Measurements from ENCODE around the gene CSF2.

The CSF2 gene

DNA sequence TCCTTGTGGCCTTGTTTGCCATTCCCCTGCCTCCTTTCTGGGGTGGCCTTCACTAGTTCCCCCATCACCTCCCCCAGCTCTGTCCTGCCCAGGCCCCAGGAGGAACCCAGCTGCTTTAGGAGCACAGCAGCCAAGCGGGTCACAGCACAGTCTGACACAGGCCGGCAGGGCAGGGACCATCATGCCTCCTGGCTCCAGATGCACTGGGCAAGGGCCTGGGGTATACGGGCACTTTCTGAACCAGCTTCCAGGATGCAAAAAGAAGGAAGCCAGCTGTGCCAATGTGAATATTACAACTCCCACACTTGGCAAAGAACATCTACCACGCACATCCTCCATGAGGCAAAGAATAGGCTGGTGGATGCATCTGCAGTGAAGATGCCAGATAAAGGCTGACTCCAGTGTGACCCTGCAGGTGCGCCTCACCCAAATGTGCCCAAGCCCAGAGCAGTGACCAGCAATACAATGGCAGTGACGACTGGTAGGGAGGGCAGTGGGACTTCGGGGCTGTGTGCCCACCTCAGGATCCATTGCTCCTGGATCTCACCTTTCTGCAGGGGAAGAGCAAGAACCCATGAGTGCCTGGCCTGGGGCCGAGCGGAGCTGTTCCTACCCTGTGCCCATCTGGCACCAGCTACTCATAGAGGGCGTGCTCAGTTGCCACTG, 19.4 kb upstream of the CSF2 start:
- DNase-seq (ENCODE audit: low read depth) = no peak
- TF ChIP-seq, protein P1, sequence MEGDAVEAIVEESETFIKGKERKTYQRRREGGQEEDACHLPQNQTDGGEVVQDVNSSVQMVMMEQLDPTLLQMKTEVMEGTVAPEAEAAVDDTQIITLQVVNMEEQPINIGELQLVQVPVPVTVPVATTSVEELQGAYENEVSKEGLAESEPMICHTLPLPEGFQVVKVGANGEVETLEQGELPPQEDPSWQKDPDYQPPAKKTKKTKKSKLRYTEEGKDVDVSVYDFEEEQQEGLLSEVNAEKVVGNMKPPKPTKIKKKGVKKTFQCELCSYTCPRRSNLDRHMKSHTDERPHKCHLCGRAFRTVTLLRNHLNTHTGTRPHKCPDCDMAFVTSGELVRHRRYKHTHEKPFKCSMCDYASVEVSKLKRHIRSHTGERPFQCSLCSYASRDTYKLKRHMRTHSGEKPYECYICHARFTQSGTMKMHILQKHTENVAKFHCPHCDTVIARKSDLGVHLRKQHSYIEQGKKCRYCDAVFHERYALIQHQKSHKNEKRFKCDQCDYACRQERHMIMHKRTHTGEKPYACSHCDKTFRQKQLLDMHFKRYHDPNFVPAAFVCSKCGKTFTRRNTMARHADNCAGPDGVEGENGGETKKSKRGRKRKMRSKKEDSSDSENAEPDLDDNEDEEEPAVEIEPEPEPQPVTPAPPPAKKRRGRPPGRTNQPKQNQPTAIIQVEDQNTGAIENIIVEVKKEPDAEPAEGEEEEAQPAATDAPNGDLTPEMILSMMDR (conservative IDR thresholded peaks at IDR 0.05; ENCODE audit: low read depth, low read length) = no peak
- no peak overlapping the region for H3K4me3 ChIP-seq (ENCODE audit: low read length)

DNA sequence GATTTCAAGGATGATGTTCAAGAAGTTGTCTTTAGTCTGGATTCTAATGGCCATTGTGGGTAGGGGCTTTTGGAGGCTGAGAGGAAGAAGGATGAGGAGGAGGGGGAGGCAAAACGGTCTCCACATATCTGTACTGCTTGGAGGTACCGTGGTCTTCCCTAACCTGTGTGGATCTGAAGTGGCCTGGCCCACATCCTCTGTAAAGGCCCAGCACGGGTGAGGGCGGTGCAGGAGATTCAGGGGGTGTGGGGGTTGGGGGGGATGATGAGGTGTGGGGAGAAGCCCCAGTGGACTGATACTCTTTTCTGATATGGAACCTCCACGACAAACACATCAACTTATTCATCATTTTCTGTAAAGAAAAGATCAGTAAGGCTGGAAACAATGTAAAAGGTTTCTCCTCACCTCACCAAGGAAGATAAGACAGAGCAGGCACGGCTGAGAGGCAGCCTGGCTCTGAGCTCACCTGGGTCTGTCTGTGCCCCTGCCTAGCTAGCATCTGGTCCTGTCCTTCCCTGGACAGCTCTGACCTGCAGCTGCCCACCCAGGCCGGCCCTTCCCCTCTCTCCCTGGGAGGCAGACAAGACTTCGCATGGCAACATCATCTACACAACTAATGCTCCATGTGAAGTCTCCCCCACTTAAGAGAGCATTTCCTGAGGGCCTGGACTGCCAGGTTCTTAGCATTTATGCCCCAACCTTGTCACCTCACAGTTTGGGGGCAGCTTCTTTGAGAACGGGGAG, 18.7 kb upstream of the CSF2 start:
- DNase-seq (ENCODE audit: low read depth) = no peak
- TF ChIP-seq, protein P1 (conservative IDR thresholded peaks at IDR 0.05; ENCODE audit: low read depth, low read length) = no peak
- no peak overlapping the region for H3K4me3 ChIP-seq (ENCODE audit: low read length)

DNA sequence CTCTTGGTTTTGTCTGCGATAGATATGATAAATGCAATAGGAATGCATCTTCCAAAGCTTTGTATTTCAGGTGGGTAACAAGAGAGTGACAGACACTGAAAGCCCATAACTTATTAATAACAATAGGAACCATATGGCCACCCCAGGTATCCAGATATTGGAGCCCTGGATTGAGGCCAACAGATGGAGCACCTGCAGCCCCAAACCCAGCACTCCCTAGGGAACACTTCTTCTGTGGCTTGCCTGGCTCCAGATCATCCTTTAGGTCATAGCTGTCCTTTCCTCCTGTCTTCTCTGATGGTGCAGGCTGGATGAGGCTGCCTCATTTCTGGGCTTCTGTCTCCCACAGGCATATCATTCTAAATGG, 18.2 kb upstream of the CSF2 start:
- TF ChIP-seq, protein P1 (conservative IDR thresholded peaks at IDR 0.05; ENCODE audit: low read depth, low read length) = no peak
- DNase-seq (ENCODE audit: low read depth) = no peak
- H3K4me3 ChIP-seq (ENCODE audit: low read length) = no peak overlapping the region

DNA sequence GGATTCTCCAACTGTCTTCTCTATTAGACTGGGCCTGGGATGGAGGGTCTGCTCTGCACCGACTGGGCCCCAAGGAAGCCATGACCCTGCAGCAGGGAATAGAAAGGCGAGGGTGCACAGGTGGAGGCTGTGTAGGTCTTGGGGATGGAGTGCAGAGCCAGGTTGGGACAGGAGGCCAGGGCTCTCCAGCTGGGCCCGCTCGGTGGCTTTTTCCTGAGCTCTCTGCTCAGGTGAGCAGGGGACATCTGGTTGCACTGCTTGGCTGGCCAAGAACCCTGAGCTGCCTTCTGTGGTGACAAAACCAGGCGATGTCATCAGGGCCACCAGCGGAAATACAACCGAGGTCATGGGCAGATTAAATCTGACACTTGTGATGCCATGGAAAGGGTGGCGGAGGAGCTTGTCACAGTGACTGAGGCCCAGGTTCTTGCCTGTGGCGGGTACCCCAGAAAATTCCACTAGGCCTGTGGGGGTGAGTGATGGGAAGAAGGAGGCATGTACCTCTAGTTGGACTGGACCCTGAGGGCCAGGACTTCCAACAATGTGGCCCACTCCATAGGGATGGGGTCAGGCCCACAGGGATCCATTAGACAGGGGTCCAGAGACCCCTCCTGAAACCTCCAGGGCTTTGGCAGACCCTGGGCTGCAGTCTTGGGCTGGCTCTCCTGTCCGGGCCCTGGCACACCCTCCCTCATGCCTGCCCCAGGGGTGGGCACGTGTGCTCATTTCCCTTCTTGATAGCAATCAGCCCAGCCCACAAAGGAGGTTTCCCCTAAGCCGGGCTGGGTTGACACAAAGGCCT, 17.6 kb upstream of the CSF2 start:
- H3K4me3 ChIP-seq (ENCODE audit: low read length) = no peak overlapping the region
- no peak for DNase-seq (ENCODE audit: low read depth)
- TF ChIP-seq, protein P1 (conservative IDR thresholded peaks at IDR 0.05; ENCODE audit: low read depth, low read length) = no peak

DNA sequence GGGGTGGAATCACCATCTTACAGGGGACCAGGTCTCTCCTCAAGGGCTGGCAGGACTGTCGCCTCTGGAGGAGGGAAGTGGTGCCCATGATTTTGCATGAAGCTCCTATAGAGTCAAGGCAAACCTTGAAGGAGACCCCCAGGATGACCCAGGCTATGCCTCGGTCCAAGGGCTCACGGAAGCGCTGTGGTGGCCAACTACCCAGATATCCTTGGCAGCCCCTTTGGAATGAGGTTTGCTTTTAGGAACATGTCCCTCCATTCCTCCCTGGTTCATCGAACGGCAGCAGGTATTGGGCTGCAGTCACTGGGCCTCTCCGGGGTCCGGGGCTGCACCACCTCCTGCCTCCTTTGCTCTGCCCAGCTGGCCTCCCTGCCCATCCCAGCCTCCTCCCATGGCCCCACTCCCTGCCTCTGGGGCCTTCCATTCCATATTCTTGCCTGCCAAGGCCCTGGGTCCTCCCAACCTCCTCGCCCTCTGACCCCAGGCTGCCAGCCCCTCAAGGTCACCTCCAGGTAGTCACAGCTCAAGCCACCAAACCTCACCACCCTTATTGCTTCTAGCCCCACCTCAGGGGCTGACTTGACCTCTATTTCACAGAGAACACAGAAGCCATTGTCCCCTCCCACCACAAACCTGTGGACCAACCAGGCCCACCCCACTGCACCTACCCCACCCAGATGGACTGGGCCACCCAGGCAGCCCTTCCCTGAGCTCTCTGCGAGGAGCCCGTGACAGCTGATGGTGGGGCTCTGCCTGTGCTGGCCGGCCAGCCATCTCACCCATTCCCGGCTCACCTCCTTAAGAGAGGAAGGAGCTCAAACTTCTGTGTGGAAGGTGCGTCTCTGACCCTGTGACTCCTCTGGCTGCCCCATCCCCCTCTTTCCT, 16.7 kb upstream of the CSF2 start:
- DNase-seq (ENCODE audit: low read depth) = no peak
- no peak overlapping the region for H3K4me3 ChIP-seq (ENCODE audit: low read length)
- TF ChIP-seq, protein P1 (conservative IDR thresholded peaks at IDR 0.05; ENCODE audit: low read depth, low read length) = no peak

DNA sequence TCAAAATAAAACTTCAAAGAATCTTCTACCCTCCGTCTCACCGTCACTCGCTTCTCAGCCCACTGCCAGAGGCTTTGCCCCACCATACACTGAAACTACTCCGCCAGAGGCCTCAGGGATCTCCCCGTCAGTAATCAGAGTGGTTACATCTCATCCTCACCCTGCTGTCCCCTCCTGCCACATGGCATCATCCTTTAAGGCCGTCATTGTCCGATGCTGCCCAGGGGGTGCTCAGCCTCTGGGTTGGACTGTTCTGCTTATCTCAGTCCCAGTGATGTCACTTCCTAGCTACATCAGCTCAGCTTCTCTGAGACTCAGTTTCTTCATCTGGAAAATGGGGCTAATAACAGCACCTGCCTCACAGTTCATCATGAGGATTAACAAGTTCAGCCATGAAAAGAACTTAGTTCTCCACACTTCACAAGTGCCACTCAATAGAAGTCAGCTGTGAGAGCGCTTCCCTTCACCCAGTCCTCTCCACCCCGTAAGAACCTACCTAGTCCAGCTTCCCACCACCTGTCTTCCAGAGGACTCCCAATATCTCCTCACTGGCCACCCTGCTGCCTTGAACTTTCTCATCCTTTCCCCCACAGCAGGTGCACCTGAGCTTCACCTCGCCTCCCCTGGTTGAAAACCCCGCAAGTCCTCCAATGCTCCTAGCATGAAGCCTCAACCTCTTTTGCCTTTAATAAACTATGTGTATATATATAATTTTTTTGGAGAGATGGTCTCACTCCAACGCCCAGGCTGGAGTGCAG, 15.9 kb upstream of the CSF2 start:
- no peak overlapping the region for H3K4me3 ChIP-seq (ENCODE audit: low read length)
- TF ChIP-seq, protein P1 (conservative IDR thresholded peaks at IDR 0.05; ENCODE audit: low read depth, low read length) = no peak
- DNase-seq (ENCODE audit: low read depth) = no peak

Measured in retinal pigment epithelial cell (primary cell).